Calu3 (cell line): ENCODE results near the gene C1QTNF5. TPM values are rescaled to one million over a fixed set of nuclear protein-coding genes. Genes with fewer than 3 reads are reported as not detected.

Experiments
- BruUV-seq: library from RNA; stranded (reverse); fragments of 400-500 nt; replicated peaks from 2 replicates; lab custom pipeline; 2021; lab: Mats Ljungman, UMichigan
- CTCF ChIA-PET: fragments of 300-600 bp; sonication (Branson Sonifier 250); formaldehyde crosslinking; loops from one replicate; lab custom pipeline; 2022; ENCODE audit warnings: antibody characterized with exemption; lab: Charles Lee
- DNase-seq: peaks from one replicate; pipeline ENCODE4 v3.0.0; 2022
- H3K27ac Mint-ChIP-seq: one replicate; pipeline ENCODE4 v1.8.0; 2022; ENCODE audit warnings: mixed read lengths; ENCODE audit not compliant: unreplicated experiment
- H3K27me3 Mint-ChIP-seq: one replicate; pipeline ENCODE4 v1.8.0; 2022; ENCODE audit warnings: mixed read lengths; ENCODE audit not compliant: unreplicated experiment
- H3K36me3 Mint-ChIP-seq: one replicate; pipeline ENCODE4 v1.8.0; 2022; ENCODE audit warnings: mild to moderate bottlenecking, moderate library complexity, mixed read lengths; ENCODE audit not compliant: insufficient read depth, unreplicated experiment
- H3K4me1 Mint-ChIP-seq: one replicate; pipeline ENCODE4 v1.8.0; 2022; ENCODE audit warnings: mild to moderate bottlenecking, low read depth, mixed read lengths; ENCODE audit not compliant: unreplicated experiment
- H3K4me3 Mint-ChIP-seq: one replicate; pipeline ENCODE4 v1.8.0; 2022; ENCODE audit warnings: mild to moderate bottlenecking, low read depth, moderate library complexity, mixed read lengths; ENCODE audit not compliant: unreplicated experiment
- H3K9me3 Mint-ChIP-seq: one replicate; pipeline ENCODE4 v1.8.0; 2022; ENCODE audit warnings: low read depth, mixed read lengths; ENCODE audit not compliant: unreplicated experiment
- CTCF ChIP-seq: fragments of 200-600 bp; IDR thresholded peaks from one replicate; pipeline ENCODE4 v1.8.0; 2022; ENCODE audit warnings: antibody characterized with exemption; ENCODE audit not compliant: unreplicated experiment
- intact Hi-C: fragments of 100-400 bp; cut with micrococcal nuclease; formaldehyde crosslinking; loops from one replicate; pipeline ENCODE4 v1.10.0; 2022; ENCODE audit not compliant: unreplicated experiment
- total RNA-seq: library from RNA; stranded (reverse); gene quantifications from 2 replicates; pipeline ENCODE4 v1.2.3, GENCODE V29; 2022

Gene C1QTNF5
- total RNA-seq, 1 experiment from 2014 or later = not detected

GRCh38 chr11:119371778-119372182, 31.1 kb upstream of the C1QTNF5 start:
- no peaks in the 10 kb centered on the region for H3K36me3 Mint-ChIP-seq
- H3K4me3 Mint-ChIP-seq = no peak overlapping the region
- H3K27ac Mint-ChIP-seq = no peak overlapping the region
- no peak for DNase-seq
- BruUV-seq = no TSS peak
- CTCF ChIA-PET = interaction anchor here (1.2 kb wide), 1 partner anchor 31 kb away, joined by 3 read pairs; the partner anchor contains the start of gene C1QTNF5
- H3K27me3 Mint-ChIP-seq = no peaks in the 10 kb centered on the region
- TF ChIP-seq CTCF = no peak
- H3K4me1 Mint-ChIP-seq = peaks cover 9% of the 10 kb centered on the region
- no peaks in the 10 kb centered on the region for H3K9me3 Mint-ChIP-seq
- intact Hi-C loops = loop anchor here (5.0 kb wide), 1 partner anchor 49 kb away; no protein-coding TSS in a partner anchor

GRCh38 chr11:119371067-119371601, 30.5 kb upstream of the C1QTNF5 start:
- Mint-ChIP-seq H3K27me3 (no peaks in the 10 kb centered on the region), H3K36me3 (no peaks in the 10 kb centered on the region), H3K9me3 (no peaks in the 10 kb centered on the region), H3K4me1 (peaks cover 9% of the 10 kb centered on the region), H3K27ac (no peak overlapping the region), H3K4me3 (no peak overlapping the region)
- no peak for DNase-seq
- TF ChIP-seq CTCF = no peak
- BruUV-seq = no TSS peak
- intact Hi-C loops = loop anchor here (5.0 kb wide), 1 partner anchor 49 kb away; no protein-coding TSS in a partner anchor
- CTCF ChIA-PET = interaction anchor here (1.2 kb wide), 1 partner anchor 31 kb away, joined by 3 read pairs; the partner anchor contains the start of gene C1QTNF5

GRCh38 chr11:119370486-119371046, 29.9 kb upstream of the C1QTNF5 start:
- H3K4me1 Mint-ChIP-seq = peaks cover 9% of the 10 kb centered on the region
- no peak overlapping the region for H3K4me3 Mint-ChIP-seq
- CTCF ChIA-PET = interaction anchor here (0.7 to 1.0 kb wide), 2 partner anchors 9 to 11 kb away, joined by 3 to 4 read pairs; partner anchors contain the start of gene USP2
- no TSS peak for BruUV-seq
- H3K27ac Mint-ChIP-seq = no peak overlapping the region
- H3K9me3 Mint-ChIP-seq = no peaks in the 10 kb centered on the region
- no peak for DNase-seq
- intact Hi-C loops = loop anchor here (5.0 kb wide), 1 partner anchor 48 kb away; no protein-coding TSS in a partner anchor
- TF ChIP-seq CTCF = no peak
- no peaks in the 10 kb centered on the region for H3K36me3 Mint-ChIP-seq
- no peaks in the 10 kb centered on the region for H3K27me3 Mint-ChIP-seq

GRCh38 chr11:119369132-119369925, 28.6 kb upstream of the C1QTNF5 start:
- peaks cover 9% of the 10 kb centered on the region for H3K4me1 Mint-ChIP-seq
- CTCF ChIA-PET = interaction anchor here (0.8 to 1.0 kb wide), 2 partner anchors 12 to 31 kb away, joined by 3 to 4 read pairs; partner anchors contain the start of gene USP2
- intact Hi-C loops = no loop called here
- no peaks in the 10 kb centered on the region for H3K36me3 Mint-ChIP-seq
- no peak overlapping the region for H3K27ac Mint-ChIP-seq
- no peak for TF ChIP-seq CTCF
- no peak overlapping the region for H3K4me3 Mint-ChIP-seq
- H3K27me3 Mint-ChIP-seq = peaks cover 9% of the 10 kb centered on the region
- no TSS peak for BruUV-seq
- no peak for DNase-seq
- H3K9me3 Mint-ChIP-seq = no peaks in the 10 kb centered on the region
